IMR-90 (cell line): ENCODE measurements around the gene AANAT.

ENCODE experiments used
- CEBPB ChIP-seq: IDR thresholded peaks from 2 replicates; pipeline ENCODE4 v1.6.1; 2012; ENCODE audit warnings: low read depth, low read length, improper control_type of control experiment
- CTCF ChIP-seq: conservative IDR thresholded peaks from 2 replicates; pipeline ENCODE4 v1.5.1; 2012; ENCODE audit warnings: mild to moderate bottlenecking, low read depth, low read length, improper control_type of control experiment
- FOS ChIP-seq: fragments of 150-350 bp; IDR thresholded peaks from 2 replicates; pipeline ENCODE4 v1.6.1; 2016; ENCODE audit warnings: low read depth, low read length
- MAFK ChIP-seq: IDR thresholded peaks from 2 replicates; pipeline ENCODE4 v1.6.1; 2012; ENCODE audit warnings: low read depth, low read length, improper control_type of control experiment
- MXI1 ChIP-seq: IDR thresholded peaks from 2 replicates; pipeline ENCODE4 v1.6.1; 2012; ENCODE audit warnings: low read depth, mild to moderate bottlenecking, low read length, moderate library complexity, borderline replicate concordance
- POLR2A ChIP-seq: IDR thresholded peaks from 2 replicates; pipeline ENCODE4 v1.6.1; 2012; ENCODE audit warnings: mild to moderate bottlenecking, low read depth, low read length
- RAD21 ChIP-seq: IDR thresholded peaks from 2 replicates; pipeline ENCODE4 v1.6.1; 2012; ENCODE audit warnings: low read length, improper control_type of control experiment
- RFX5 ChIP-seq: IDR thresholded peaks from 2 replicates; pipeline ENCODE4 v1.8.0; 2012; ENCODE audit warnings: low read depth, mild to moderate bottlenecking, low read length, moderate library complexity
- USF2 ChIP-seq: fragments of 150-350 bp; IDR thresholded peaks from 2 replicates; pipeline ENCODE4 v1.6.1; 2017; ENCODE audit warnings: mild to moderate bottlenecking, antibody characterized with exemption, low read length, low read depth

- no peak for TF ChIP-seq POLR2A
- TF ChIP-seq CTCF: no peak
- TF ChIP-seq FOS: no peak
- no peak for TF ChIP-seq MXI1
- TF ChIP-seq USF2: no peak
- peak; percentile 84 for TF ChIP-seq CEBPB
- no peak for TF ChIP-seq RFX5
- TF ChIP-seq RAD21: no peak
- no peak for TF ChIP-seq MAFK
Observed at GRCh38 chr17:76437467-76438402, 29.7 kb upstream of the AANAT start.
